Measurements from ENCODE around the gene WWOX. TPM values are rescaled to one million over a fixed set of nuclear protein-coding genes. Genes with fewer than 3 reads are reported as not detected.
A peak's percentile ranks its signal among the peaks of the same experiment; 100 is the strongest.

The WWOX gene
- total and polyA plus RNA-seq, 7 donors: 7.1 to 46.8 (median 16.1) TPM

DNA sequence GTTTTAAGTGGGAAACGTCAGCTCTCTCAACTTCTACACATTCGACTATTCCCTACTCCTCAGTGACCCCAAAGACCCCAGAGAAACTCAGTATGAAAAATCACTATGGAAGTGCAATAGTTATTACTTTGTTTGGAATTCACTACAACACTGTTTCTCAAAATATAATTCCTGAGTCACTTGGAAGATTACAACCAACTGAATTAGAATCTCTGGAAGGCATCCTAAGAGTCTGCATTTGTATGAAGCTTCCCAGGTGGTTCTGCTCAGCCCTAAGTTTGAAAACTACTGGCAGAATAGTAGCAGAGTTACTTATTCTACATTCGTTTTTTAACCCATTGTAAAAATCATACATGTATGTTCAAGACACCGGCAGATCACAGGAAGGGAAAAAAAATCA is 975.5 kb downstream of the WWOX start:
- Histone ChIP-seq H3K4me1 (peaks cover 0 to 41% (median 21%) of the 10 kb centered on the region in 4 donors), H3K36me3 (no peaks in the 10 kb centered on the region), H3K27ac (peak overlapping the region in 2 of 4 donors; percentile 22 to 41), H3K9me3 (no peaks in the 10 kb centered on the region), H3K4me3 (no peak overlapping the region), H3K27me3 (no peaks in the 10 kb centered on the region)
- DNase-seq: no peak
- 54 to 75% methylated on average over 4 of the region's 4 CpGs for WGBS, 2 donors
- intact Hi-C loops (cut with DNase I): loop anchor here (5.0 to 10.0 kb wide), 4 partner anchors 90 to 530 kb away; partner anchors contain the start of gene MAF
- TF ChIP-seq, protein P1, sequence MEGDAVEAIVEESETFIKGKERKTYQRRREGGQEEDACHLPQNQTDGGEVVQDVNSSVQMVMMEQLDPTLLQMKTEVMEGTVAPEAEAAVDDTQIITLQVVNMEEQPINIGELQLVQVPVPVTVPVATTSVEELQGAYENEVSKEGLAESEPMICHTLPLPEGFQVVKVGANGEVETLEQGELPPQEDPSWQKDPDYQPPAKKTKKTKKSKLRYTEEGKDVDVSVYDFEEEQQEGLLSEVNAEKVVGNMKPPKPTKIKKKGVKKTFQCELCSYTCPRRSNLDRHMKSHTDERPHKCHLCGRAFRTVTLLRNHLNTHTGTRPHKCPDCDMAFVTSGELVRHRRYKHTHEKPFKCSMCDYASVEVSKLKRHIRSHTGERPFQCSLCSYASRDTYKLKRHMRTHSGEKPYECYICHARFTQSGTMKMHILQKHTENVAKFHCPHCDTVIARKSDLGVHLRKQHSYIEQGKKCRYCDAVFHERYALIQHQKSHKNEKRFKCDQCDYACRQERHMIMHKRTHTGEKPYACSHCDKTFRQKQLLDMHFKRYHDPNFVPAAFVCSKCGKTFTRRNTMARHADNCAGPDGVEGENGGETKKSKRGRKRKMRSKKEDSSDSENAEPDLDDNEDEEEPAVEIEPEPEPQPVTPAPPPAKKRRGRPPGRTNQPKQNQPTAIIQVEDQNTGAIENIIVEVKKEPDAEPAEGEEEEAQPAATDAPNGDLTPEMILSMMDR (IDR thresholded peaks at IDR 0.05): no peak
- TF ChIP-seq POLR2A (IDR thresholded peaks at IDR 0.05) (no peak), POLR2AphosphoS5 (IDR thresholded peaks at IDR 0.05) (peak in 1 of 4 donors; percentile 17), EP300 (IDR thresholded peaks at IDR 0.05) (no peak)

DNA sequence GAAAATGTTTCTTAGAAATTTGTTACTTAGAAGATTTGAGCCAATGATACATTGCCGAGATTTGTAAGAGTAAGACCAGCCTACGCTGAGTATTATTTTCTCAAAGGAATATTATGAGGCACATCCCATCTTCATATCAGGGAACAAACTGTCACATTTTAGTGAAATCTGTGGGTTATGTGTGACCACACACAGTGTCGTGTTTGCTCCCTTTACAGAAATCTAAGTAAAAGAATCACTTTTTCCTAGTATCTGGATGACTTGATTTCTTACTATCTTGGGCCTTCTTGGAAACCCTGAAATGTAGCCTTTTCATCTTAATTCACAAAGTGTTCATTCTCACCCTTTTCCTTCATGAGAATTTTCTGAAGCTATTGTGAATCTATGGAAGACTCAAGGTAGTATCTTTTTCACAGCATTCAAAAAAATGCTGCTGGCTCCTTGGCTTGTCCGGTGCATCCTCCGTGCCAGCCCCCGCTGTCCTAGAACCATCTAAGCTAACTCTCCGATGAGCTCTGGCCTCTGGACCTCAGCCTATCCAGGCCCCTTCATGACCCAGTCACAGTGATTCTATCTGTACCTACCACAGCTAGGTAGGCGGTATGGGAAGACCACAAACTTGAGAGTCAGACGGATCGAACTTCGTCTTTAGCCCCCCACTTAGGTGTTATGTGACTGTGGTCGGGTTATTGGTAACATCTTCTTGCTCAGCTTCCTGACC is 976.8 kb downstream of the WWOX start:
- WGBS, 2 donors: 89 to 91% methylated on average over 12 of the region's 12 CpGs
- intact Hi-C loops (cut with DNase I): loop anchor here (10.0 kb wide), 3 partner anchors 89 to 529 kb away; partner anchors contain the start of gene MAF

DNA sequence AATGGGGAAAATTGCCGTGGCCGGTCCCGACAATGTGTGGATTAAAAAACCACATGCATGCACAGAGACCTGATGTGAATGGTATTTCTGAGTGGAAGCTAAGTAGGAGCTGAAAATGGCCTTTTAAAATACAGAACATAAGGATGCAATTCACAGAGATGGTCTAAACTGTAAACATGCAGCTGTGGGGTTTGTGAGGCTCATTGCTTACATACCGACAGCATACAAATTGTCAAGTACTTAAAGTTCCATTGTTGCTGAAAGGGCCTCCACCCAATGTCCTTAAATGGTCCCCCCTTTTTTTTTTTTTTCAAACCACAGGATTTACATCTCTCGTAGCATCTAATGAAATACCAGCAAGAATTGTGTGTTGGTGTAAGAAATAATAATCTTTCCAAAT is 977.9 kb downstream of the WWOX start:
- WGBS, 2 donors: 78 to 82% methylated on average over 5 of the region's 5 CpGs
- H3K27ac ChIP-seq: no peak overlapping the region
- intact Hi-C loops (cut with DNase I): loop anchor here (10.0 kb wide), 3 partner anchors 87 to 527 kb away; partner anchors contain the start of gene MAF
- TF ChIP-seq POLR2AphosphoS5 (IDR thresholded peaks at IDR 0.05) (no peak), POLR2A (IDR thresholded peaks at IDR 0.05) (no peak), EP300 (IDR thresholded peaks at IDR 0.05) (no peak)
- TF ChIP-seq, protein P1 (IDR thresholded peaks at IDR 0.05): no peak
- DNase-seq: no peak
- no peaks in the 10 kb centered on the region for H3K27me3 ChIP-seq
- H3K9me3 ChIP-seq: no peaks in the 10 kb centered on the region
- peaks cover 0 to 22% (median 3%) of the 10 kb centered on the region in 4 donors for H3K4me1 ChIP-seq
- H3K4me3 ChIP-seq: no peak overlapping the region
- no peaks in the 10 kb centered on the region for H3K36me3 ChIP-seq

More for the DNA sequence above, 976.8 kb downstream of the WWOX start:
- Histone ChIP-seq H3K4me1 (peaks cover 0 to 30% (median 10%) of the 10 kb centered on the region in 4 donors), H3K27ac (no peak overlapping the region), H3K36me3 (no peaks in the 10 kb centered on the region), H3K9me3 (no peaks in the 10 kb centered on the region), H3K27me3 (no peaks in the 10 kb centered on the region), H3K4me3 (no peak overlapping the region)
- TF ChIP-seq POLR2AphosphoS5 (IDR thresholded peaks at IDR 0.05) (no peak), EP300 (IDR thresholded peaks at IDR 0.05) (no peak), POLR2A (IDR thresholded peaks at IDR 0.05) (no peak)
- TF ChIP-seq, protein P1 (IDR thresholded peaks at IDR 0.05): no peak
- DNase-seq: no peak

DNA sequence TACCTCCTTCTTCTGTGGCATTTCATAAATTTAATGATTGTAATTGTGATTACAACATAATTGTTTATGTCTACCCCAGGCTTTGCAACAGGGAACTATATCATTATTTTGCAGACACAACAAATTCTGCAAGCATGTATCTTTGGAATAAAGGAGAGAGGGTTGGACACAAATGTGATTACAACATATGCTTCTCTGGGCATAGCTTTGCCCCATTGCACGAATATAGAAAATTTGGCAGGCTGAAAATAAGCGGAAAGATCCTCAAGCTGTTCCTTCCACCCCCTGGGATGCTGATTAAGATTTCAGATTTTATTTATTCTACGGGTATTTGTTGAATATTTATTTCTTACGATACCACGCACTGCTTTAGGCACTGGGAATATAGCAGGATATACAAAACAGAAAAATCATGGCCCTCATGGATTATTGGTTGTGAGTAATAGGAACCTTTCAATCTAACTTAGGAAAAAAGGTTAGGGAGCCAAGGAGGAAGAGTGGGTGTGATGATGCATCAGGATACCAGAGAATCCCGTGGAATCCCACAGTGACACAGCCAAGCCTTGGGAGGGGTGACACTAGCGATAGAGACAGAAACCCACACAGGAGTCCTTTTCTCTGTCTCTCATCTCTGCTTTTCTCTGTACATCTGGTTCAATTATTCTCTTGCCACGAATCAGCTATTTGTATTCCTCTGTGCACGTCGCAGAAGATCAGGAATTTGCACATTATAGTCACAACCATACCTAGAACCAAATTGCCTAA is 980.4 kb downstream of the WWOX start:
- no peak for TF ChIP-seq EP300 (IDR thresholded peaks at IDR 0.05)
- TF ChIP-seq POLR2AphosphoS5 (IDR thresholded peaks at IDR 0.05): no peak
- no peak for TF ChIP-seq POLR2A (IDR thresholded peaks at IDR 0.05)
- TF ChIP-seq, protein P1 (IDR thresholded peaks at IDR 0.05): no peak
- no peak overlapping the region for H3K4me3 ChIP-seq
- DNase-seq: no peak
- no peaks in the 10 kb centered on the region for H3K36me3 ChIP-seq
- H3K4me1 ChIP-seq: peaks cover 0 to 9% (median 3%) of the 10 kb centered on the region in 4 donors
- intact Hi-C loops (cut with DNase I): loop anchor here (10.0 kb wide), 3 partner anchors 85 to 525 kb away; partner anchors contain the start of gene MAF
- H3K27ac ChIP-seq: no peak overlapping the region
- H3K9me3 ChIP-seq: no peaks in the 10 kb centered on the region
- no peaks in the 10 kb centered on the region for H3K27me3 ChIP-seq
- 92 to 95% methylated on average over 10 of the region's 10 CpGs for WGBS, 2 donors
